ENCODE results near the gene NPHP3.

Gene NPHP3

DNA sequence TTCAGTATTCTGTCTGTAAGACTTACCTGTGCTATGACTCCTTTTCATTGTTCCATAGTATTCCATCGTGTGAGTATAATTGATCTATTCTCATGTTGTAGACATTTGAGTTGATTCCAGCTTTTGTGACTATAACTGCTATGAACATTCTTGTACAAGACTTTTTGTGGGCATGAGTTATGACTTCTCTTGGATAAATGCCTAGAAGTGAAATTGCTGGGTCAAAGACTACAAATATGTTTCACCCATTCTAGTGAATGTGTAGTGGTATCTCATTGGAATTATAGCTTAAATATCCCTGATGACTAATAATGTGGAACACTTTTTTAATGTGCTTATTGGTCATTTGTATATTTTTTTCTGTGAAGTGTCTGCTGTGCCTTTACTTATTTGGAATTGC is 27.6 kb upstream of the NPHP3 start:
- no peak for TF ChIP-seq NFIC (IDR thresholded peaks at IDR 0.05)
- TF ChIP-seq, protein P1, sequence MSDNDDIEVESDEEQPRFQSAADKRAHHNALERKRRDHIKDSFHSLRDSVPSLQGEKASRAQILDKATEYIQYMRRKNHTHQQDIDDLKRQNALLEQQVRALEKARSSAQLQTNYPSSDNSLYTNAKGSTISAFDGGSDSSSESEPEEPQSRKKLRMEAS (IDR thresholded peaks at IDR 0.05), result no peak
- no peak for TF ChIP-seq RAD21 (IDR thresholded peaks at IDR 0.05; ENCODE audit: low read depth)
- TF ChIP-seq EP300 (IDR thresholded peaks at IDR 0.05; ENCODE audit: borderline replicate concordance), result no peak
- TF ChIP-seq TAF1 (IDR thresholded peaks at IDR 0.05; ENCODE audit: low read depth), result no peak
- TF ChIP-seq YY1 (IDR thresholded peaks at IDR 0.05; ENCODE audit: low read depth), result no peak
- TF ChIP-seq, protein P2, sequence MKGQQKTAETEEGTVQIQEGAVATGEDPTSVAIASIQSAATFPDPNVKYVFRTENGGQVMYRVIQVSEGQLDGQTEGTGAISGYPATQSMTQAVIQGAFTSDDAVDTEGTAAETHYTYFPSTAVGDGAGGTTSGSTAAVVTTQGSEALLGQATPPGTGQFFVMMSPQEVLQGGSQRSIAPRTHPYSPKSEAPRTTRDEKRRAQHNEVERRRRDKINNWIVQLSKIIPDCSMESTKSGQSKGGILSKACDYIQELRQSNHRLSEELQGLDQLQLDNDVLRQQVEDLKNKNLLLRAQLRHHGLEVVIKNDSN (IDR thresholded peaks at IDR 0.05), result no peak
- no peak for TF ChIP-seq EGR1 (IDR thresholded peaks at IDR 0.05)
- TF ChIP-seq FOXM1 (IDR thresholded peaks at IDR 0.05; ENCODE audit: borderline replicate concordance, low read depth), result no peak

DNA sequence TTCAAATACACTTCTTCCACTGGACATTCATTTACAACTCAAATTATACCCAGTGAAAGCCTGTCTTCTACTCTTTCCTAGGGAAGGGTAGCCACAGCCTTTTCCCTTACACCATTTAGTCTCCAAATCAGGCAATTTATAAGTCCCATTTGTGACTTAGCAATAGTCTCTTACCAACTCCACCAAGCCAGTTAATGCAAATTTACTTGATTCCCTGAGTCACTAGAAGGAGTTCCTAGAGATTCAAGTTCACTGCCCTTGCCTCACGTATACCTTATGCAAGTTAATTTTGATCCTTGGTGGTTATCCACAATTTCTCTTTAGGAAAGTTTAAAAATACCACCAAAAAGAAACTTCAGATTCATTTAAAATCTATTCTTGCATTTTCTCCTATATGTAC is 16.1 kb upstream of the NPHP3 start:
- TF ChIP-seq, protein P2 (IDR thresholded peaks at IDR 0.05), result no peak
- TF ChIP-seq TAF1 (IDR thresholded peaks at IDR 0.05; ENCODE audit: low read depth) (no peak), NFIC (IDR thresholded peaks at IDR 0.05) (no peak)

DNA sequence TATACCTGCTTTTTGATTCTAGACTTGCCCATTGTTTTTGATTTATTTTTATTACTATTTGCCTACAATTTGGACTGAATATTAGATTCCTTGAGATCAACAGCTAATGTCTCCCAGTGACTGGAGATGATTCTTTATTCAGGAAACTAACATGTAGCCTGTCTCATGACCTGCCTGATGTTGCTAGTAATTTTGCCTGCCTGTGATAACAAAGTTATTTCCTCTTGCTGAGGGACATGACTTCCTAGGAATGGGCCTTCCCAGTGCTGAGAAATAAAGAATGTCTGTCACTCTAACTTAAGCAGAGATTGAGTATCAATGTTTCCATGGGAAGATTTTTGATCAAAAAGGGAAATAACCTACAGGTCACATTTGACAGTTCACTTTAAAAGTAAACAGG is 13.4 kb upstream of the NPHP3 start:
- TF ChIP-seq ZBTB7A (IDR thresholded peaks at IDR 0.05; ENCODE audit: low read depth), result no peak
- TF ChIP-seq YY1 (IDR thresholded peaks at IDR 0.05; ENCODE audit: low read depth), result no peak
- TF ChIP-seq, protein P2 (IDR thresholded peaks at IDR 0.05), result no peak
- no peak for TF ChIP-seq NFIC (IDR thresholded peaks at IDR 0.05)
- TF ChIP-seq TCF12 (IDR thresholded peaks at IDR 0.05; ENCODE audit: low read depth), result no peak
- TF ChIP-seq CEBPB (IDR thresholded peaks at IDR 0.05), result no peak
- TF ChIP-seq EGR1 (IDR thresholded peaks at IDR 0.05), result no peak
- no peak for TF ChIP-seq RAD21 (IDR thresholded peaks at IDR 0.05; ENCODE audit: low read depth)
- TF ChIP-seq CREB1 (IDR thresholded peaks at IDR 0.05; ENCODE audit: low read depth), result no peak
- no peak for TF ChIP-seq EP300 (IDR thresholded peaks at IDR 0.05; ENCODE audit: borderline replicate concordance)
- TF ChIP-seq, protein P1 (IDR thresholded peaks at IDR 0.05), result no peak
- TF ChIP-seq, protein P3, sequence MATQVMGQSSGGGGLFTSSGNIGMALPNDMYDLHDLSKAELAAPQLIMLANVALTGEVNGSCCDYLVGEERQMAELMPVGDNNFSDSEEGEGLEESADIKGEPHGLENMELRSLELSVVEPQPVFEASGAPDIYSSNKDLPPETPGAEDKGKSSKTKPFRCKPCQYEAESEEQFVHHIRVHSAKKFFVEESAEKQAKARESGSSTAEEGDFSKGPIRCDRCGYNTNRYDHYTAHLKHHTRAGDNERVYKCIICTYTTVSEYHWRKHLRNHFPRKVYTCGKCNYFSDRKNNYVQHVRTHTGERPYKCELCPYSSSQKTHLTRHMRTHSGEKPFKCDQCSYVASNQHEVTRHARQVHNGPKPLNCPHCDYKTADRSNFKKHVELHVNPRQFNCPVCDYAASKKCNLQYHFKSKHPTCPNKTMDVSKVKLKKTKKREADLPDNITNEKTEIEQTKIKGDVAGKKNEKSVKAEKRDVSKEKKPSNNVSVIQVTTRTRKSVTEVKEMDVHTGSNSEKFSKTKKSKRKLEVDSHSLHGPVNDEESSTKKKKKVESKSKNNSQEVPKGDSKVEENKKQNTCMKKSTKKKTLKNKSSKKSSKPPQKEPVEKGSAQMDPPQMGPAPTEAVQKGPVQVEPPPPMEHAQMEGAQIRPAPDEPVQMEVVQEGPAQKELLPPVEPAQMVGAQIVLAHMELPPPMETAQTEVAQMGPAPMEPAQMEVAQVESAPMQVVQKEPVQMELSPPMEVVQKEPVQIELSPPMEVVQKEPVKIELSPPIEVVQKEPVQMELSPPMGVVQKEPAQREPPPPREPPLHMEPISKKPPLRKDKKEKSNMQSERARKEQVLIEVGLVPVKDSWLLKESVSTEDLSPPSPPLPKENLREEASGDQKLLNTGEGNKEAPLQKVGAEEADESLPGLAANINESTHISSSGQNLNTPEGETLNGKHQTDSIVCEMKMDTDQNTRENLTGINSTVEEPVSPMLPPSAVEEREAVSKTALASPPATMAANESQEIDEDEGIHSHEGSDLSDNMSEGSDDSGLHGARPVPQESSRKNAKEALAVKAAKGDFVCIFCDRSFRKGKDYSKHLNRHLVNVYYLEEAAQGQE (IDR thresholded peaks at IDR 0.05; ENCODE audit: low read depth), result no peak
- TF ChIP-seq TAF1 (IDR thresholded peaks at IDR 0.05; ENCODE audit: low read depth), result no peak
- TF ChIP-seq FOXM1 (IDR thresholded peaks at IDR 0.05; ENCODE audit: borderline replicate concordance, low read depth), result no peak
- TF ChIP-seq TEAD4 (IDR thresholded peaks at IDR 0.05), result no peak

DNA sequence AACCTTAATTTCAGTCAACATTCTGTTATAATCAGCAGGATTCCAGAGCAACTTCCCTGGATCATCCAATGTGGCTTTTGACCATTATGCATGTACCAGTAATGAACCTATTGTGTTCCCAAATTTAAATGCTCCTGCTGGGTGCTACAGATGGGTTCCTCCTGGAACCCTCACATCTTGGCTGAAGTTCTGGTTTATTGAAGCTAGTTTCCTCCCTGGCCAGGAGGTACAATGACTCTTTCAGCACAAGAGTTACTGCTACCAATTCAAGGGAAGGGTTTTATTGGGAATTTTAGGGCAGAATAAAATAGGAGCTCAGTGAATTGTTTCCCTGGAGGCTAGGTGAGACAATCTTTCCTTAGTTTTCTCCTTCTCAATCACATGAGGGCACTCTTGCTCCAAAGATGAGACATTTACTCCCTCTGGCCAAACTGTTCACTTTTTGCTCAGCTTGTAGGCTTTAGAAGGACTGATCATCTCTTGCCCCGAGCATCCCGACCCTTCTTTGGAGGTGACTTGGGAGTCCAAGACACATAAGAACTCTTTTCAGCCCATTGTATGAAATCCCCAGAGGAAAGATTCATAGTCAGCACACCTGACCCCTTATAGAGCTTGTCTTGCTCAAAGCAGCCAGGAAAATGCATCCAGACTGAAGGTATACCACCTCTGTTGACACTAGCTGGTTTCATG is 8.8 kb upstream of the NPHP3 start:
- no peak for TF ChIP-seq EGR1 (IDR thresholded peaks at IDR 0.05)
- no peak for TF ChIP-seq YY1 (IDR thresholded peaks at IDR 0.05; ENCODE audit: low read depth)
- TF ChIP-seq RAD21 (IDR thresholded peaks at IDR 0.05; ENCODE audit: low read depth), result peak; percentile 74
- TF ChIP-seq, protein P1 (IDR thresholded peaks at IDR 0.05), result no peak

DNA sequence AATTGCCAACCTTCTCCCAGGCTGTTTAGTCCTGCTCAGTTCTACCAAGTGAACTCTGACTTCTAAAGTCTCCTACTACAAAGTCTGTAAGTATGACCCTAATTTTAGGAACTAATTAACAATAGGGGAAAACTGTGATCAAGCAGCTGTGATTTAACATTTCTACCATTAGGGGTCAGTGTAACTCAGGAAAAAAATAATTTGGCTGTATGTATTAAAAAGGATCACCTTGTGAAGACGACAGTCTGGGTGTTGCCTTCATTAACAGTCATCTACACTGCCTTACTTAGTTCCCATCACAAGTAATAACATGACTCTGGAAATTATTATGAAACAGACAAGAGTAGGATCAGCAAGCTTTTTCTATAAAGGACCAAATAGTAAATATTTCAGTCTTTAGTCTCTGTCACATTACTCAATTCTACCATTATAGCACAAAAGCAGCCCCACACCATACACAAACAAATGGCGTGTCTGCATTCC is 4.2 kb upstream of the NPHP3 start:
- peak; percentile 66 for TF ChIP-seq RAD21 (IDR thresholded peaks at IDR 0.05; ENCODE audit: low read depth)
- TF ChIP-seq CREB1 (IDR thresholded peaks at IDR 0.05; ENCODE audit: low read depth), result no peak
- peak; percentile 74 for TF ChIP-seq TEAD4 (IDR thresholded peaks at IDR 0.05)

DNA sequence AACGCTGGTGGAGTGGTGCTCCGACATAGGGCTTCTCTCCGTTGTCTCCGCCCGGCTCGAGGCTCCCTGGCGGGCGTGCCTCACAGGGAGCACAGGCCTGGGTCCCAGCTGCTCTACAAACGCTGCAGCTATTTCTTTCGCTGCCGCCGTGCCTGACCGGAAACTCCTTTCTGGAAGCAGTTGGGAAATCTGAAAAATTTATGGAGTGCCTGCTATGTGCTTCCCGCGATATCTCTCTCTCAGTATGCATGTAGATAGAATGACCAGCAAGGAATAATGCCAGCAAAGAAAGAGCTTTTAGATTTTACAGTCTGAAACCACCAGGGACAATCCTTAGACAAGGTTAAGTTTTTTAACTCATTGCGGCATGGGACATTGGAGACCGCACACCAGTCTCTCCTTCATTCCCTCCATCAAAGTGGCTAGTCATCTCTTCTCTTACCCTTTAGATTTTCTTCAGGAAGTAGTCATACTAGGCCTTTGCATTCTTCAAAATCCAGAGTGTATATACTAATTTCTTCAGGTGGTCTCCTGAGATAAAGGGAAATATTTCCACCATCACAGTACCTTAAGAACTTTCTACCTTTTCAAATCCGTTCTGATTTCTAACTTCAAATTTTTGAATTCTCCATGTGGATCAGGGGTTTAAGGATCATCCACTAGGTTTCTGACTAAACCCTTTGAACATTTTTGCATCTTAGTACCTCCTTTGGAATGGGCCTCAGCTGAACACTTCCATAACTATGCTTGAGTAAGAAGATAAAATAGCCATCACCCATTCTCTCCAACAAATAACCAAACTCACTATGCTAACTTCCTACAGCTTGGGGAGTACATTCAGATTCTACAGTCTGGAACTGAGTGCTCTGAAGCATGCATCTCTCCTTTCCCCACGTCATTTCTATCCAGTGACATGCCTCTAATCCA is 1.1 kb upstream of the NPHP3 start:
- TF ChIP-seq EP300 (IDR thresholded peaks at IDR 0.05; ENCODE audit: borderline replicate concordance), result no peak
- peak; percentile 55; the same call in 1 of the 2 replicates for TF ChIP-seq CEBPB (IDR thresholded peaks at IDR 0.05)
- no peak for TF ChIP-seq FOXM1 (IDR thresholded peaks at IDR 0.05; ENCODE audit: borderline replicate concordance, low read depth)
- no peak for TF ChIP-seq TCF12 (IDR thresholded peaks at IDR 0.05; ENCODE audit: low read depth)
- no peak for TF ChIP-seq ZBTB7A (IDR thresholded peaks at IDR 0.05; ENCODE audit: low read depth)
- TF ChIP-seq, protein P2 (IDR thresholded peaks at IDR 0.05), result no peak
- TF ChIP-seq, protein P1 (IDR thresholded peaks at IDR 0.05), result peak; percentile 53; the same call in 1 of the 2 replicates
- no peak for TF ChIP-seq TEAD4 (IDR thresholded peaks at IDR 0.05)
- no peak for TF ChIP-seq RAD21 (IDR thresholded peaks at IDR 0.05; ENCODE audit: low read depth)
- TF ChIP-seq, protein P3 (IDR thresholded peaks at IDR 0.05; ENCODE audit: low read depth), result no peak
- TF ChIP-seq EGR1 (IDR thresholded peaks at IDR 0.05), result no peak
- TF ChIP-seq CREB1 (IDR thresholded peaks at IDR 0.05; ENCODE audit: low read depth), result no peak
- TF ChIP-seq YY1 (IDR thresholded peaks at IDR 0.05; ENCODE audit: low read depth), result 0 out of 2 replicates have a peak, but pooled peaks have one; percentile 29
- TF ChIP-seq TAF1 (IDR thresholded peaks at IDR 0.05; ENCODE audit: low read depth), result peak; percentile 64; the same call in 1 of the 2 replicates
- TF ChIP-seq NFIC (IDR thresholded peaks at IDR 0.05), result no peak
